Fibroblast of skin of left quadriceps (primary cell): Measurements from ENCODE around the gene MTHFD2L.
"Not testable (repeated sequence)": the region's sequence is repeated elsewhere in the genome, so short reads cannot be mapped to it uniquely, and the experiment has no call there.

Experiments used
- DNase-seq, 2 experiments: peaks; one replicate each; pipeline ENCODE4 v3.0.0-alpha.2; 2013; ENCODE audit warnings: low read depth in 2 of 2

Gene MTHFD2L

GRCh38 chr4:74157561-74158465 lies at the start of gene MTHFD2L:
Gene MTHFD2L, plus strand, starts transcription at chr4:74158118. Its CDS starts 21 bp downstream, at chr4:74158139.
- peak; percentile 81 to 83 for DNase-seq

DNA sequence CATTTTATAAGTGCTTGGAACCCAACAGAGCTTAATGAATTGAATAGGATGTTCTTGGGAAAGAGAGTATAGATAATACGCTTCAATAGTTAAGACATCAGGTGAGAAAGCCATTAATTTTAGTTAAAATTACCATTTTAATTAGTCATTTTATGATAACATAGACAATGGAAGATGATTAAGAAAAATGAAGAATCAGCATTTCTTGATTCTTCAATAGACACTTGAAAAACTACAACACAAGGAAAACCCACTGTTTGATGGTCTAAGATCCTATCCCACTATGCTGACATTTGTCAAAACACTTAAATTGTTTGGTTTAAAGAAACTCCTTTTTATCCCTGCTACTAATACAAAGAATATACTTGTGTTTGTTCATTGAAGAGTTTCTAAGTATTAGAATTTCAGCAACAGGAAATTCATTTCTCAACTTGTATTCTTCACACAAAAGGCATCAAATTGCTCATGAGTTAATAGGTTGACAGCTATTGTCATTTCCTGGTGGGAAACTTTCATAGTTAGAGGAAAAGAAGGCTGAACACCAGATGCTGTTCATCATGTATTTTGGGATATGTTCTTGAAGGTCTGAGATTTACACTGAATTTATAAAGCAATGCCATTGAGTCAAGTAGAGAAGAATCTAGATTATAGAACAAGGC lies 49.3 kb upstream of the MTHFD2L start:
- DNase-seq = no peak

DNA sequence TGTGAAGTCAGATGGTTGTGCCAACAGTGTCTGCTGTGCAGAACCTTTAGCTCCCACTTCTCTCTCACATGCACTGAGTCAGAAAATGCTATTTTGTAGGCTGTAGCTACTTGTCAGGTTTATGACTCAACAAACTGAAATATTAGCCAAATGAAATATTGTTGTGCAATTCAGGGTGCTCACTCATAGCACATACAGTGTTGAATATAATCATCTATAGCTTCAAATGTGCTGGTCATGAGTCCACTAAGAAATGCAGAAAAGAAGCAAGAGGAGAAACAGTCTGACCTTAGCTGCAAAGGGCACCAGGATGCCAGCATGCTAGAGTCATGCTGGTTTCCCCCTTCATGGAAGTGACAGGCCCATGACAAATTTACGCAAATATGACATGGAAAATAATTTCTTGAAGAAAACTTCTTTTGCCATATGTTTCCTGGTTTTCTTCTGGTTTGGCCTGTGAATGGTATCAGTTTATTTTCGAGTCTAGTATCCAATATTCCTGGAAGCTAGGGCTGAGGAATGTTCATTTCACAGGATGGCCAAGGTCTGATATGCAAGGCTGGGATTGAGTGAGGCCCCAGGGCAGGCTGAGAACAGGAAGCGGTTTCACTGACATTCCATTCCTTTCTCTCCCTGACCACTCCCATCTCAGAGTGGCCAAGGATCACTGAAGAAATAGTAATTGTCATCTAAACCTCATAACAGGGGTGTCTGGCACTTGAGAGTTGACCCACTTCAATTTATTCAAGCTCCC lies 48.6 kb upstream of the MTHFD2L start:
- DNase-seq = peak; percentile 94

DNA sequence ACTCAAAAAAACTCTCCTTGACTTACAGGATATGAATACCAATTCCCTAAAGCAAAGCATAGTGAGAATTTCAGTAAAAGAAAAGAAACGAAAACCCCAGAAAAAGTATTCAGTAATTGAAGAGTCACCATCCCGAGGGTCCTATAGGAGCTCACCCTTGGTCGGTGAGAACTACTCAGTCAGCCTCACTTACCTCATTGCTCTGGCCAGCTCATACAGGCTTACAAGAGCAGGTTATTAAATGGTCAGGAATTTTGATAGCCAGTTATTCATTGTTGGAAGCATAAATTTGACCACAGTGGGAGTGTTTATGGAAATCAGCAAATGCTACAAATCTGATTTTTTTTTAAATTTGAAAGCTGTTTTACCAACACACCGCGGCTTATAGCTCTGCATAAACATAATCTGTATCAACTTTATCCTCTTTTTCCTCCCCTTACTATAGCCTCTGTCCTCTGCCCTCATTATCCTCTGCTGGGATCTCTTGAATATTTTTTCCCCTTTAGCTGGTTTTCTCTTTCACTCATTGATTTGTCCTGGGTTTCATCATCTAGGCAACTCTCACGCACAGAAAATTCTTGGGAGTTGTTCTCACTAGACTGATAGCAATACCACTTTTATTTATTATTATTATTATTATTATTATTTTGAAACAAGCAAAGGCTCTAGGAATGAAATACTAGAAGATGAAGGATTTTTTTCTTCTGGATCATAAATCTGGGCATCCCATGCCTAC lies 47.9 kb upstream of the MTHFD2L start:
- DNase-seq = peak; percentile 73 to 75

GRCh38 chr4:74110670-74111069 lies 47.2 kb upstream of the MTHFD2L start:
- no peak for DNase-seq

DNA sequence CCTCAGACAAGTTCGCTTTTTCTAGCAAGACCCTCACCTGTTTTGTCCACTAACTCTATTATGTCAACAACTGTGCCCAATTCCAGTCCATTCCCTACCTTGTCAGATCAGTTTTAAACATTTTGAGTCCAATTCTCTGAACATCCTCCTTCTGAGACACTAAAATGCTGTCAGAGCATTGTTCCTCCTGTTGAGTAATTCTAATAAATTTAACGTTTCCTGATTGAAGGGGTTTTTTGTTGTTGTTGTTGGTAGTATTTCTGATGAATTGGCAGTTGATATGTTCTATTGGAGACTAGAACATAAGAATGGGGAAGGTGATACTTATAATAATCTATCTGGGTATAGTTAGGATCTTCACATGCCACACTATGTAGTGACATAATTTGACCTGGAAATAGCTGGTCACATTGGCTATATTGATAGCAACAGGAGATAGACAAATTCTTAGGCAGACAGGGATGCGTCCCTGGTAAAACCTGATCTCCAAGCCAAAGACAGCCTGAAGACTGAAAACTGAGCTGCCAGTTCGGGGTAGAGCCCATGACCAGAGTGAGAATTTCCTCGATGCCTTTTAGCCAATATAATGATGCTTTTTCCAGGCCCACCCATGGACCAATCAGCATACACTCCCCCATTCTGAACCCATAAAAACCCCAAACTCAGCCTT lies 46.5 kb upstream of the MTHFD2L start:
- no peak for DNase-seq

GRCh38 chr4:74111990-74112389 lies 45.9 kb upstream of the MTHFD2L start:
- DNase-seq = no peak

DNA sequence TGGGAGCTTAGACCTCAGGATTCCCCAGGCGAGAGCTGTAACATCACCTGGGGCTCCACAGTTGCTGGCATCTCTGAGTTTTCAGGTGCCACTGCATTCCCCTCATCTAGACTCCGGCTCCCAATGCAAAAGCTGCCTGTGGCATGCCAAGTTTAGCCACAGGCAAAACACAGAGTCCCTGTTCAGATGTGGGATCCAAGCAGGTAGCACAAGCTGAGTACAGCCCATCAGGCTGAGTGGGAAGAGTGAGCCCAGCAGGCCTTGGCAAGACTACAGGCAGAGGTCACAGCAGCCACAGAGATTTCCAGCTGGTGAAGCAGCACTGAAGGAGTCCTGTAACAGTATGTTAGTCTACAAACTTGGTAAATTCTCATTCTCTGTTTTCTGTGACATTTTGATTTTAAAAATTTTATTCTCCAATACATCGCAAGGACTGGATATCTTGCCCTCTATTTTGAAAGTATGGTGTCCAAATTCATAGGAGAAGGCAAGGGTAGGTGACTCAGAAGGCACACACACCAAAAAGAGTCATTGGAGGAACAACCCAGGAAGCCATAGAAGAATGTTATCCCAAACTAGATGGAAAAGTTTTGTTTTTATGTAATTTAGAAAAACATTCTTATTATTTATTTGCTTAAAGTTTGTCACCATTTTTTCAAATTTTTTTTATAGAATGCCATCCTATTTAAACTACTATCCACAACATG lies 45.4 kb upstream of the MTHFD2L start:
- DNase-seq = no peak

GRCh38 chr4:74114234-74114633 lies 43.7 kb upstream of the MTHFD2L start:
- peak in 1 of 2 experiments; percentile 17 for DNase-seq

GRCh38 chr4:74117024-74117534 lies 40.8 kb upstream of the MTHFD2L start:
- DNase-seq = peak; percentile 49 to 51

DNA sequence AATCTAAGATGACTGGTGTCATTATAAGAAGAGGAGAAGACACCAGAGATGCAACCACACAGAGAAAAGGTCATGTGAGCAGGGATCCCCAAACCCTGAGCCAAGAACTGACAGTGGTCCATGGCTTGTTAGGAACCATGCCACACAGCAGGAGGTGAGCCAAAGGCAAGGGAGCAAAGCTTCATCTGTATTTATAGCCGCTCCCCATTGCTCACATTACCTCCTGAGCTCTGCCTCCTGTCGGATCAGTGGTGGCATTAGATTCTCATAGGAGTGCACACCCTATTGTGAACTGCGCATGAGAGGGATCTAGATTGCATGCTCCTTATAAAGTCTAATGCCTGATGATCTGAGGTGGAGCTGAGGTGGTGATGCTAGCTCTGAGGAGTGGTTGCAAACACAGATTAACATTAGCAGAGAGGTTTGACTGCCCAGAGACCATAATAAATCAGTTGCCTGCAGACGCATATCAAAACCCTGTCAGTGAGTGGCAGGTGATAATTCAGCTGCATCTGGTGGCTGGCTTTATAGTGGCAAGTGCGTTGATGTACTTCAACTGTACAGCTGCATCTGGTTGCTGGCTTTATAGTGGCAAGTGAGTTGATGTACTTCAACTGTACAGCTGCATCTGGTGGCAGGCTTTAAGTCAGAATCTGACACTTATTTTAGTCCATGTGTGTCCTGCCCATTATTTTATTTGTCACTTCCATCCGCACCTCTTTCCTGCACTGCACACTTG lies 39.1 kb upstream of the MTHFD2L start:
- DNase-seq = no peak

- DNase-seq = no peak
Measured at GRCh38 chr4:74120086-74120485, 37.8 kb upstream of the MTHFD2L start.

GRCh38 chr4:74121643-74122579 lies 36.0 kb upstream of the MTHFD2L start:
- no peak for DNase-seq

DNA sequence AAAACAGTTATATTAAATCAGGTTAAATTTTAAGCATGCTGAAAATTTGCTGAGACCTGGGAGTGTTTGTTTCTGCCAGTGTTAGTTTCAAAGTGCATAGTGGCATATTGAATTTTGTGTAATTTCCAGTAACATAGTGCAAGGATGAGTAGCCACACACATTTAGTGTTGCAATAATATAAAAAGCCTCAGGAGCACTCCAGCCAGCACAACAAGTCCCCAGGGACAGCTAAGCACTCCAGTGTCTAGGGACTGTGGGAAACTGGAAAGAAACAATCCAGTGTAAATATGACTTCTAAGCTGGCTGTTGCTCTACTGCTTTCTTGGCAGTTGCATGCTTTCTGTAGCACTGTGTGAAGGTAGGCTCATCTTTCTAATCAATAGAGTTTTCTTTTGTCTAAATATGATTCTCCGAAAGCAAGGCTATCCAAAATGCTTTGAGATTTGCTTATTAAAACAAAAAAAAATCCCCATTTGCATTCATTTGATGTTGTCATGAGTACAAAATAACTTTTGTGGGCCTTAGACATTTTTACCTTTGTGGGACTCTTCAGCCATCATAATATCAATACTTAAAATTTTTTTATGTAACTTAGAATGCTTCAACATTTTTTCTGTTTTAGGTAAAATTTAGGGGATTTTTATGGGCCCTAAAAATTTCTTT lies 34.7 kb upstream of the MTHFD2L start:
- DNase-seq = peak; percentile 64 to 67

DNA sequence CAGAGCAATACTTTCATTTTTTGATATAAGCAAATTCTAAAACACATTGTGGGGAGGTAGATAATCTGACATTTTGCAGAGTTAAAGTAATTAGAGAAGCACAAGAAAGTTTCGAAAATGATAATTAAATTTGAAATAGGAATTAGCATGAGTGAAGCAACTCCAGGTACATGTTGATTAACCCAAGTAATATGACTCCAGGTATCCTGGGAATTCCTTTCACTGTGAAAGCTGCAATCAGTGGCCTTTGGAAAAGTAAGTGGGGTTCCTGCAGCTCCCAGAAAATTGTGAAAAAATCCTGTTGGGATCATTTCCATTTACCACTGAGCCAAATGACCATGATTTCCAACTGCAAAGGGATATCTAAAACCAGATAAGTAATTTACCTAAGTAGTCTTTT lies 32.9 kb upstream of the MTHFD2L start:
- DNase-seq = no peak

GRCh38 chr4:74127745-74128144 lies 30.2 kb upstream of the MTHFD2L start:
- no peak for DNase-seq

- not testable (repeated sequence) for DNase-seq
Measured at GRCh38 chr4:74130843-74131242, 27.1 kb upstream of the MTHFD2L start.

DNA sequence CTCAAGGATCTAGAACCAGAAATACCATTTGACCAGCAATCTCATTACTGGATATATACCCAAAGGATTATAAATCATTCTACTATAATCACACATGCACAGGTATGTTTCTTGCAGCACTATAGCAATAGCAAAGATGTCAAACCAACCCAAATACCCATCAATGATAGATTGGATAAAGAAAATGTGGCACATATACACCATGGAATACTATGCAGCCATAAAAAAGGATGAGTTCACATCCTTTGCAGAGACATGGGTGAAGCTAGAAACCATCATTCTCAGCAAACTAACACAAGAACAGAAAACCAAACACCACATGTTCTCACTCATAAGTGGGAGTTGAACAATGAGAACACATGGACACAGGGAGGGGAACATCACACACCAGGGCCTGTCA lies 25.7 kb upstream of the MTHFD2L start:
- not testable (repeated sequence) for DNase-seq
